ENCODE results near the gene TRABD2B.

DNA sequence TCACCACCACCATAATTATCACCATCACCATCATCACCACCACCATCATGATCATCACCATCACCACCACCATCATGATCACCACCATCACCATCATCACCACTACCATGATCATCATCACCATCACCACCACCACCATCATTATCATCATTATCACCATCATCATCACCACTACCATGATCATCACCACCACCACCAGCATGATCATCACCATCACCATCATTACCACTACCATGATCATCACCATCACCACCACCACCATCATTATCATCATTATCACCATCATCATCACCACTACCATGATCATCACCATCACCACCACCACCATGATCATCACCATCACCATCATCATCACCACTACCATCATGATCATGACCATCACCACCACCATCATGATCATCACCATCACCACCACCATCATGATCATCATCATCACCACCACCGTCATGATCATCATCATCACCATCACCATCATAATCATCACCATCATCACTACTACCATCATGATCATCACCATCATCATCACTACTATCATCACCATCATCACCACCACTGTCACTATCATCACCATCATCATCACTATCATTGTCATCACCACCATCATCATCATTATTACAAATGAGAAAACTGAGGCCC is 60.2 kb downstream of the TRABD2B start:
- TF ChIP-seq EGR1 (IDR thresholded peaks at IDR 0.05) (no peak), FOXM1 (IDR thresholded peaks at IDR 0.05; ENCODE audit: borderline replicate concordance, low read depth) (no peak), TAF1 (IDR thresholded peaks at IDR 0.05; ENCODE audit: low read depth) (no peak), TCF12 (IDR thresholded peaks at IDR 0.05; ENCODE audit: low read depth) (no peak), RAD21 (IDR thresholded peaks at IDR 0.05; ENCODE audit: low read depth) (no peak)
- TF ChIP-seq, protein P1, sequence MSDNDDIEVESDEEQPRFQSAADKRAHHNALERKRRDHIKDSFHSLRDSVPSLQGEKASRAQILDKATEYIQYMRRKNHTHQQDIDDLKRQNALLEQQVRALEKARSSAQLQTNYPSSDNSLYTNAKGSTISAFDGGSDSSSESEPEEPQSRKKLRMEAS (IDR thresholded peaks at IDR 0.05): no peak
- TF ChIP-seq, protein P2, sequence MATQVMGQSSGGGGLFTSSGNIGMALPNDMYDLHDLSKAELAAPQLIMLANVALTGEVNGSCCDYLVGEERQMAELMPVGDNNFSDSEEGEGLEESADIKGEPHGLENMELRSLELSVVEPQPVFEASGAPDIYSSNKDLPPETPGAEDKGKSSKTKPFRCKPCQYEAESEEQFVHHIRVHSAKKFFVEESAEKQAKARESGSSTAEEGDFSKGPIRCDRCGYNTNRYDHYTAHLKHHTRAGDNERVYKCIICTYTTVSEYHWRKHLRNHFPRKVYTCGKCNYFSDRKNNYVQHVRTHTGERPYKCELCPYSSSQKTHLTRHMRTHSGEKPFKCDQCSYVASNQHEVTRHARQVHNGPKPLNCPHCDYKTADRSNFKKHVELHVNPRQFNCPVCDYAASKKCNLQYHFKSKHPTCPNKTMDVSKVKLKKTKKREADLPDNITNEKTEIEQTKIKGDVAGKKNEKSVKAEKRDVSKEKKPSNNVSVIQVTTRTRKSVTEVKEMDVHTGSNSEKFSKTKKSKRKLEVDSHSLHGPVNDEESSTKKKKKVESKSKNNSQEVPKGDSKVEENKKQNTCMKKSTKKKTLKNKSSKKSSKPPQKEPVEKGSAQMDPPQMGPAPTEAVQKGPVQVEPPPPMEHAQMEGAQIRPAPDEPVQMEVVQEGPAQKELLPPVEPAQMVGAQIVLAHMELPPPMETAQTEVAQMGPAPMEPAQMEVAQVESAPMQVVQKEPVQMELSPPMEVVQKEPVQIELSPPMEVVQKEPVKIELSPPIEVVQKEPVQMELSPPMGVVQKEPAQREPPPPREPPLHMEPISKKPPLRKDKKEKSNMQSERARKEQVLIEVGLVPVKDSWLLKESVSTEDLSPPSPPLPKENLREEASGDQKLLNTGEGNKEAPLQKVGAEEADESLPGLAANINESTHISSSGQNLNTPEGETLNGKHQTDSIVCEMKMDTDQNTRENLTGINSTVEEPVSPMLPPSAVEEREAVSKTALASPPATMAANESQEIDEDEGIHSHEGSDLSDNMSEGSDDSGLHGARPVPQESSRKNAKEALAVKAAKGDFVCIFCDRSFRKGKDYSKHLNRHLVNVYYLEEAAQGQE (IDR thresholded peaks at IDR 0.05; ENCODE audit: low read depth): no peak
